Endodermal cell (in vitro differentiated cells): ENCODE measurements around the gene TAC3. TPM values are rescaled to one million over a fixed set of nuclear protein-coding genes. Genes with fewer than 3 reads are reported as not detected.

Experiments
- DNase-seq: peaks from one replicate; pipeline ENCODE4 v3.0.0-alpha.2; 2017
- H3K27ac ChIP-seq: 2 replicates; pipeline ENCODE4 v1.5.1; 2013; ENCODE audit warnings: mild to moderate bottlenecking, low read depth, low read length, moderate library complexity
- H3K27me3 ChIP-seq: 2 replicates; pipeline ENCODE4 v1.6.1; 2013; ENCODE audit warnings: mild to moderate bottlenecking, low read length, moderate library complexity; ENCODE audit not compliant: insufficient read depth, control insufficient read depth, poor library complexity, severe bottlenecking
- H3K36me3 ChIP-seq: 2 replicates; pipeline ENCODE4 v1.7.0; 2013; ENCODE audit warnings: mild to moderate bottlenecking, low read length, moderate library complexity; ENCODE audit not compliant: control insufficient read depth, insufficient read depth
- H3K4me1 ChIP-seq: one replicate; pipeline ENCODE4 v1.7.0; 2013; ENCODE audit warnings: low read length; ENCODE audit not compliant: control insufficient read depth, insufficient read depth
- H3K4me3 ChIP-seq: 2 replicates; pipeline ENCODE4 v1.5.1; 2013; ENCODE audit warnings: mild to moderate bottlenecking, low read length, moderate library complexity
- H3K9ac ChIP-seq: 2 replicates; pipeline ENCODE4 v1.6.1; 2013; ENCODE audit warnings: mild to moderate bottlenecking, low read length, moderate library complexity; ENCODE audit not compliant: poor library complexity, severe bottlenecking; ENCODE audit errors: extremely low read depth
- H3K9me3 ChIP-seq: 2 replicates; pipeline ENCODE4 v1.6.1; 2013; ENCODE audit warnings: mild to moderate bottlenecking, low read length, moderate library complexity; ENCODE audit not compliant: control insufficient read depth
- H3K27ac Mint-ChIP-seq: 2 replicates; pipeline ENCODE4 v1.8.0; 2020; ENCODE audit warnings: mixed read lengths
- H3K27me3 Mint-ChIP-seq: 2 replicates; pipeline ENCODE4 v1.8.0; 2021; ENCODE audit warnings: mild to moderate bottlenecking, mixed read lengths; ENCODE audit not compliant: insufficient read depth
- H3K36me3 Mint-ChIP-seq: 2 replicates; pipeline ENCODE4 v1.8.0; 2020; ENCODE audit warnings: low read depth, mixed read lengths
- H3K4me1 Mint-ChIP-seq: 2 replicates; pipeline ENCODE4 v1.8.0; 2020; ENCODE audit warnings: mixed read lengths
- H3K4me3 Mint-ChIP-seq: 2 replicates; pipeline ENCODE4 v1.8.0; 2020; ENCODE audit warnings: mild to moderate bottlenecking, moderate library complexity, mixed read lengths
- H3K9me3 Mint-ChIP-seq: 2 replicates; pipeline ENCODE4 v1.8.0; 2020; ENCODE audit warnings: mild to moderate bottlenecking, mixed read lengths
- CTCF ChIP-seq: fragments of 200-600 bp; sonication (generic); conservative IDR thresholded peaks from 2 replicates; pipeline ENCODE4 v1.5.0; 2021; ENCODE audit warnings: antibody characterized with exemption, mild to moderate bottlenecking
- WGBS, 2 experiments: methylation state at CpG; one replicate each; pipeline versions ENCODE4 v1.1.5 to v1.1.7; 2013; ENCODE audit warnings: missing lambda C conversion rate in 2 of 2, mixed read lengths in 1 of 2; ENCODE audit not compliant: insufficient coverage in 1 of 2, insufficient read length in 1 of 2; 5-methylcytosine and 5-hydroxymethylcytosine counted together
- total RNA-seq, 2 donors: library from RNA; stranded (reverse); fragmentation: NEBNext Ultra II Directional in 1 of 2; extraction: Animal tissue kit (Norgen Biotek cat#: 25700) in 1 of 2; gene quantifications; 2 replicates in 1 of 2; 3 replicates in 1 of 2; pipeline ENCODE4 v1.2.1, GENCODE V29; 2021

The TAC3 gene
- total RNA-seq, 2 donors from 2014 or later: 1.8 to 5.4 TPM

- Mint-ChIP-seq H3K36me3 (no peaks in the 10 kb centered on the region), H3K4me3 (no peak overlapping the region), H3K27me3 (peaks cover 57% of the 10 kb centered on the region), H3K27ac (no peak overlapping the region), H3K9me3 (no peaks in the 10 kb centered on the region), H3K4me1 (peaks cover 16% of the 10 kb centered on the region)
- Histone ChIP-seq H3K9ac (no peak overlapping the region), H3K36me3 (no peaks in the 10 kb centered on the region), H3K4me1 (peaks cover 4% of the 10 kb centered on the region), H3K4me3 (no peak overlapping the region), H3K27me3 (peaks cover 66% of the 10 kb centered on the region), H3K9me3 (no peaks in the 10 kb centered on the region), H3K27ac (no peak overlapping the region)
- DNase-seq: peak; percentile 36
- TF ChIP-seq CTCF: no peak
- 86 to 87% methylated on average over 6 of the region's 6 CpGs for WGBS, 2 experiments
Measured at GRCh38 chr12:57046086-57046791, 29.9 kb upstream of the TAC3 start.

GRCh38 chr12:57044889-57045288, 28.6 kb upstream of the TAC3 start:
- 91% methylated on average over 3 of the region's 3 CpGs; no CpG with 5 or more reads in 1 of the 2 experiments for WGBS, 2 experiments
- Mint-ChIP-seq H3K27ac (no peak overlapping the region), H3K9me3 (no peaks in the 10 kb centered on the region), H3K4me1 (peaks cover 9% of the 10 kb centered on the region), H3K36me3 (no peaks in the 10 kb centered on the region), H3K27me3 (peaks cover 57% of the 10 kb centered on the region), H3K4me3 (no peak overlapping the region)
- no peaks in the 10 kb centered on the region for H3K36me3 ChIP-seq
- peaks cover 62% of the 10 kb centered on the region for H3K27me3 ChIP-seq
- H3K27ac ChIP-seq: no peak overlapping the region
- no peak for DNase-seq
- peaks cover under 1% of the 10 kb centered on the region for H3K4me1 ChIP-seq
- TF ChIP-seq CTCF: no peak
- H3K9me3 ChIP-seq: no peaks in the 10 kb centered on the region
- no peak overlapping the region for H3K4me3 ChIP-seq
- H3K9ac ChIP-seq: no peak overlapping the region

- 90% methylated on average over 6 of the region's 6 CpGs; no CpG with 5 or more reads in 1 of the 2 experiments for WGBS, 2 experiments
- no peak for TF ChIP-seq CTCF
- Mint-ChIP-seq H3K27me3 (peaks cover 53% of the 10 kb centered on the region), H3K9me3 (no peaks in the 10 kb centered on the region), H3K4me1 (peaks cover 8% of the 10 kb centered on the region), H3K27ac (no peak overlapping the region), H3K36me3 (no peaks in the 10 kb centered on the region), H3K4me3 (no peak overlapping the region)
- no peak for DNase-seq
- Histone ChIP-seq H3K9ac (no peak overlapping the region), H3K27ac (no peak overlapping the region), H3K36me3 (no peaks in the 10 kb centered on the region), H3K4me1 (no peaks in the 10 kb centered on the region), H3K4me3 (no peak overlapping the region), H3K9me3 (no peaks in the 10 kb centered on the region), H3K27me3 (peaks cover 60% of the 10 kb centered on the region)
Measured at GRCh38 chr12:57044468-57044867, 28.1 kb upstream of the TAC3 start.
